Heart left ventricle (tissue), 13 donors: Measurements from ENCODE around the gene PTGDR2.

ENCODE experiments used
- POLR2A ChIP-seq, 2 donors: fragments of 450-650 bp; IDR thresholded peaks; one replicate each; pipeline ENCODE4 v1.6.1; 2017; ENCODE audit warnings: antibody characterized with exemption in 2 of 2, mild to moderate bottlenecking in 2 of 2, moderate library complexity in 2 of 2
- TF ChIP-seq, protein P1 (sequence below), 12 donors: fragments of 200-600 bp; sonication (generic) in 4 of 12; IDR thresholded peaks; one replicate each; pipeline versions ENCODE4 v1.5.0 to v1.8.0; 2018 to 2022; ENCODE audit warnings: antibody characterized with exemption in 12 of 12, mild to moderate bottlenecking in 5 of 12
- donor health status: ischemic (EF 13 %, LVEDD 7.1; RV severe dilation, severe dysfunction).
- donor health status: DM: no; HTN: yes; CAD: no.
- donor health status: DM: no; HTN: no; CAD: no.
- donor health status: ischemic (EF 25% LVEDD 6.9; RV normal size, moderate dysfunction).
- donor health status: ischemic (EF 25% LVEDD 5.7; RV mildly dilated, moderate dysfunction).
- donor health status: ischemic (EF 35%, LVEDD 5.7; RV mildly dilated, moderate dysfunction).
- donor health status: nonischemic (EF 11% LVEDD 7.7; RV severe dilation, severe dysfunction).
- donor health status: DM: yes; HTN: yes; CAD: no.
- donor health status: PGD.
- donor health status: ischemic (EF 29% LVEDD 5.4; RV normal size, mild dysfunction).
- donor health status: nonischemic (EF 23%, LVEDD 6.1; RV moderate dilation, normal function).

- TF ChIP-seq, protein P1, sequence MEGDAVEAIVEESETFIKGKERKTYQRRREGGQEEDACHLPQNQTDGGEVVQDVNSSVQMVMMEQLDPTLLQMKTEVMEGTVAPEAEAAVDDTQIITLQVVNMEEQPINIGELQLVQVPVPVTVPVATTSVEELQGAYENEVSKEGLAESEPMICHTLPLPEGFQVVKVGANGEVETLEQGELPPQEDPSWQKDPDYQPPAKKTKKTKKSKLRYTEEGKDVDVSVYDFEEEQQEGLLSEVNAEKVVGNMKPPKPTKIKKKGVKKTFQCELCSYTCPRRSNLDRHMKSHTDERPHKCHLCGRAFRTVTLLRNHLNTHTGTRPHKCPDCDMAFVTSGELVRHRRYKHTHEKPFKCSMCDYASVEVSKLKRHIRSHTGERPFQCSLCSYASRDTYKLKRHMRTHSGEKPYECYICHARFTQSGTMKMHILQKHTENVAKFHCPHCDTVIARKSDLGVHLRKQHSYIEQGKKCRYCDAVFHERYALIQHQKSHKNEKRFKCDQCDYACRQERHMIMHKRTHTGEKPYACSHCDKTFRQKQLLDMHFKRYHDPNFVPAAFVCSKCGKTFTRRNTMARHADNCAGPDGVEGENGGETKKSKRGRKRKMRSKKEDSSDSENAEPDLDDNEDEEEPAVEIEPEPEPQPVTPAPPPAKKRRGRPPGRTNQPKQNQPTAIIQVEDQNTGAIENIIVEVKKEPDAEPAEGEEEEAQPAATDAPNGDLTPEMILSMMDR (IDR thresholded peaks at IDR 0.05): no peak
- no peak for TF ChIP-seq POLR2A (IDR thresholded peaks at IDR 0.05)
Observed at GRCh38 chr11:60854847-60855725, 664 bp downstream of the PTGDR2 start.
